ENCODE data around the gene ANO7. TPM values are rescaled to one million over a fixed set of nuclear protein-coding genes. Genes with fewer than 3 reads are reported as not detected.

ANO7 gene
- total RNA-seq, 1 donor from 2014 or later = 0.52 TPM

DNA sequence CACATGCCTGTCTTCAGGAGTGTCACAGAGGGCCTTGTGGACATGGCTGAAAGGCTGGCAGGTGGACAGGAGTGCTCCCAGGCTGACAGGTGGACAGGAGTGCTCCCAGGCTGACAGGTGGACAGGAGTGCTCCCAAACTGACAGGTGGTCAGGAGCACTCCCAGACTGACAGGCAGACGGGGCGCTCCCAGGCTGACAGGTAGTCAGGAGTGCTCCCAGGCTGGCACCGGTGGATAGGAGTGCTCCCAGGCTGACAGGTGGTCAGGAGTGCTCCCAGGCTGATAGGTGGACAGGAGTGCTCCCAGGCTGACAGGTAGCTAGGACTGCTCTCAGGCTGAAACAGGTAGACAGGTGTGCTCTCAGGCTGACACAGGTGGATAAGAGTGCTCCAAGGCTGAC is 16.6 kb downstream of the ANO7 start:
- intact Hi-C loops (cut with micrococcal nuclease) = no loop called here

DNA sequence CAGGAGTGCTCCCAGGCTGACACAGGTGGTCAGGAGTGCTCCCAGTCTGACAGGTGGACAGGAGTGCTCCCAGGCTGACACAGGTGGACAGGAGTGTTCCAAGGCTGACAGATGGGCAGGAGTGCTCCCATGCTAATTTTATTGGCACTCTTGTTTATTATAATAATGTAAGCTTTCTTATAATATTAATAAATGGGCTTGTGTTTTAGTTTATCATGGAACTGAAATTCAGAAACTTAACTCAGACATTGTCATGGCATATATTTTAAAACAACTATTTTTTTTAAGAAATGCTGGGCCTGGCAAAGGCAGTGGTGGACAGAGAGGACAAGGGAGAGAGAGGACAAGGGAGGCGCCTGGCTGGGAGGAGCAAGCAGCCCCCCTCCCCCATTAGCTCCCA is 18.7 kb downstream of the ANO7 start:
- intact Hi-C loops (cut with micrococcal nuclease) = no loop called here

DNA sequence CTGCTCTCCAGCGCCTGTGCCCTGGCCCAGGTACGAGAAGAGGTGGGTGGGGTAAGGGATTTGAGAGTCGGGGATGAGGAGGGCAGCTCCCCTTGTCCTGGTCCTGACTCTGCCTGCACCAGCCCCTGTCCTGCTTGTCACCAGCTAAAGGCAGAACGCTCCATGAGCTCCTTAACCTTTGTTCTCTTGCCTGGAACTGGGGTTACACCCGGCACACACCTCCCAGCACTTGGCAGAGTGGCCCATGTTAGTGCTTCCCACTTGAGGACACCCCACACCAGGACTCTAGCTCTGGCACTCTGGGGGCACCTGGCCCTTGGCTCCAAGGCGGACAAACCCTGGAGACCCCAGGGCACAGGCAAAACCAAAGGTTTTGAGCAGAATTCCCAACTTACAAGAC is 19.2 kb downstream of the ANO7 start:
- intact Hi-C loops (cut with micrococcal nuclease) = no loop called here

DNA sequence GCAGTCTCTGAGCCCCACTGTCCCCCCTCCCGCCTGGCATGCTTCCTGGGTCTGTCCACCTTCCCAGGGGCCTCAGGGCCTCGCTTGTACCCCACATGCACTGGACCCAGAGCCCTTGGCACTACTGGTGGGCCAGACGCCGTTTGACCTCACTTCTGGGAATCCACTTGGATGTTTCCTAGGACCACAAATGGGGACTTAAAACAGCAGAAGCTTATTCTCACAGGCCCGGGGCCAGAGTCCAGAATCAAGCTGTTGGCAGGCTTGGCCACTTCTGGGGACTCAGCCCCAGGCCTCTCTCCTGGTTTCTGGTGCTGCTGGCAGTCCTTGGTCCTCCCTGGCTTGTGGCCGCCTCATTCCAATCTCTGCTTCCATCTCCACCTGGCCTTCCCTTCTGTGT is 19.6 kb downstream of the ANO7 start:
- intact Hi-C loops (cut with micrococcal nuclease) = no loop called here

DNA sequence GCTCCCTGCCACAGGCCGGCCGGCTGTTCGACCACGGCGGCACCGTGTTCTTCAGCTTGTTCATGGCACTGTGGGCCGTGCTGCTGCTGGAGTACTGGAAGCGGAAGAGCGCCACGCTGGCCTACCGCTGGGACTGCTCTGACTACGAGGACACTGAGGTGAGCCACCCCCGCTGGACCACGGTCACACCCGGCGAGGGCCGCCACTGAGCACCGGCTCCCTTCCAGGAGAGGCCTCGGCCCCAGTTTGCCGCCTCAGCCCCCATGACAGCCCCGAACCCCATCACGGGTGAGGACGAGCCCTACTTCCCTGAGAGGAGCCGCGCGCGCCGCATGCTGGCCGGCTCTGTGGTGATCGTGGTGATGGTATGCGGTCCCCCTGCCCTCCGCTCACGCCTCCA is 20.8 kb downstream of the ANO7 start:
- intact Hi-C loops (cut with micrococcal nuclease) = no loop called here

DNA sequence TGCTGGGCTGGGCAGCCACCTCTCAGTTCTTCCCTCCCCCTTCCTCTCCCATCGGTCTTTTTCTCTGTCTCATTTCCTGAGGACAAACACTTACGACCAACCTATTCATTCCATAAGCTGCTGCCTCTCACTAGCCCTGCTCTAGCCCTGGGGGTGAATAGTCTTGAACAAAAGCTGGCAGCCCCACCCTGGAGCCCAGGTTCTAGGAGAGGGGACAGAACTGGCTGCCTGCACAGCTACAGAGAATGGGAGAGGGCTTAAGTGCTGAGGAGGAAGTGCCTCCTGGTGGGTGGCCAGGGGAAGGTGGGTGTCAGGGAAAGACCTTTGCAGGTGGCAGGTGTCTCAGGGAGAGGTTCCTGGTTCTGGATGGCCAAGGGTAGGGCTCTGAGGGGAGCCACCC is 22.8 kb downstream of the ANO7 start:
- intact Hi-C loops (cut with micrococcal nuclease) = no loop called here

DNA sequence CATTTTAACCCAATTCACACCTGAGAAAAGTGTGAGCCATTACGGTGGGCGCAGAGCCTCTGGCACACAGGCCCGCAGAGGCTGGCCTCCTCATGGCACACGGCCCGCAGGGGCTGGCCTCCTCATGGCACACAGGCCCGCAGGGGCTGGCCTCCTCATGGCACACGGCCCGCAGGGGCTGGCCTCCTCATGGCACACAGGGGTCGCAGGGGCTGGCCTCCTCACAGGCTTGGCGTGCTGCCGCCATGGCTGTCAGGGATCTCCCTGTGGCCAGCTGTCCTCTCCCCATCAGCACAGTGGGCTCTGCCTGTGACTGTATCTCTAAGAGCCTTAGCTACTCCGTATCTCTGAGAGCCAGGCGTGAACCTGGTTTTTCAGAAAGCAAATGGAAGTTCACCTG is 24.6 kb downstream of the ANO7 start:
- intact Hi-C loops (cut with micrococcal nuclease) = no loop called here

DNA sequence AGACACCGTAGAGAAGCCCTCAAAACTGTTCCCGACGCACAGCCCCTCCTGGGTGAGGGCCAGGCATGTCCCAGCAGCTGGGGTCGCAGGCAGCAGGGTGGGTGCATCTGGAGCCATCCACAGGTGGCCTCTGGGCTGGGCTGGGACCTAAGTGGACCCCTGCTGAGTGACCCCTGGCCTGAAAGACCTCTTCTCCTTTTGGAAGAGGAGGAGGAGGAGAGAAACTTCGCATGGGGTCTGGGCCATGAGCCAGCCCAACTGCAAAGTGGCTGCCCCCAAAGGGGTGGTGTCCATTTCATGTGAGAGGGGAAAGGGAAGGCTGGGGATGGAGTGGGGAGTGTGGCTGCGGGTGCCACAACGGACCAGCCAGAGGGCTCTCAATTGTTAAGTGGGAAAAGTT is 25.1 kb downstream of the ANO7 start:
- intact Hi-C loops (cut with micrococcal nuclease) = no loop called here

DNA sequence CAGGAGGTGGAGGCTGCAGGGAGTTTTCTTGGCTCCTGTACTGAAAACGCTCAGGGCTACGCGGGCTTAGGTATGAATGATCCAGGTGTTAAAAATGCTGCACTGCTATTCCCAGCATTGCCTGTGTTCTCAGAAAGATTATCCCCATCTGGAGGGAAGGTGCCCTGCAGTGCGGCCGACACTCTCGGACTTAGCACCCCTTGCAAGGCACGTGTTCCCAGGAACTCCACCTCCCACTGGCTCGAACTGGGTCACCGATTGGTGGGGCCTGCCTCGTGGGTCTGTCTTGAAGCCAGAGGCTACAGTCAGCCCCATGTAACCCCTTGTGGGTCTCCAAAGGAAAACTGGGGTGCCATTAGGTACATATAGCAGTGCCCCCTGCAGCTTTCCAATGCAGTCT is 25.7 kb downstream of the ANO7 start:
- intact Hi-C loops (cut with micrococcal nuclease) = no loop called here

DNA sequence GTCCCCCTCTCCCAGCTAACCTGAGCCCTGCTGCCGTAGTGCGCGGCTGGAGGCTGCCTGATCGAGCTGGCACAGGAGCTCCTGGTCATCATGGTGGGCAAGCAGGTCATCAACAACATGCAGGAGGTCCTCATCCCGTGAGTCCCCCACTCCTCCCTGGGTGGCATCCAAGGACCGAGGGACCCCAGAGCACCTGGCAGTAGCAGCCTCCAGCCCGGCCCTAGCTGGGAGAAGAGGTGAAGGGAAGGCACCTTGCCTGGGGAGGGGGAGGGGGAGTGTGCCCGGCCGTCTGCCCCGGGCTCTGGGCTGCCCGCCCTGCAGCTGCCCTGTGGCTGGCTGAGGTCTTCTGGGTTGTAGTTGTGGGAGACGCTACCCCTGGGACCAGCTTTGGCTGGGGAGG is 26.3 kb downstream of the ANO7 start:
- intact Hi-C loops (cut with micrococcal nuclease) = no loop called here

DNA sequence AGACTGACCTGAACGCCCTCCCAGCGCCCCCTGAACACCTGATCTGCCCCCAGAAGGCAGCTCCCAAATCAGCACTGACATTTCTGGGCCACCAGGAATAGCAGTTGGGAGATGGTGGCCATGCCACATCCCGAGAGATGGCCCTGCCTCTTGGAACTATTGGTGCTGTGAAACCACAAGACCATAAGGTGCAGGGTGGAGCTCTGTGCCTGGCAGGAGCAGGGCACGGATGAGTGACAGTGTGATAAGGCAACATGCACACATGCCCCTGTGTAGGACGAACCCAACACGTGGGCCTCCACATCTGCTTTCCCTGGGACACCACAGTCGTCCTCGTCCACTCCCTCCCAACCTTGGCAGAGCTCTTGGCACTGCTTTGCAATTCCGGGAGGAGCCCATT is 26.9 kb downstream of the ANO7 start:
- intact Hi-C loops (cut with micrococcal nuclease) = no loop called here

DNA sequence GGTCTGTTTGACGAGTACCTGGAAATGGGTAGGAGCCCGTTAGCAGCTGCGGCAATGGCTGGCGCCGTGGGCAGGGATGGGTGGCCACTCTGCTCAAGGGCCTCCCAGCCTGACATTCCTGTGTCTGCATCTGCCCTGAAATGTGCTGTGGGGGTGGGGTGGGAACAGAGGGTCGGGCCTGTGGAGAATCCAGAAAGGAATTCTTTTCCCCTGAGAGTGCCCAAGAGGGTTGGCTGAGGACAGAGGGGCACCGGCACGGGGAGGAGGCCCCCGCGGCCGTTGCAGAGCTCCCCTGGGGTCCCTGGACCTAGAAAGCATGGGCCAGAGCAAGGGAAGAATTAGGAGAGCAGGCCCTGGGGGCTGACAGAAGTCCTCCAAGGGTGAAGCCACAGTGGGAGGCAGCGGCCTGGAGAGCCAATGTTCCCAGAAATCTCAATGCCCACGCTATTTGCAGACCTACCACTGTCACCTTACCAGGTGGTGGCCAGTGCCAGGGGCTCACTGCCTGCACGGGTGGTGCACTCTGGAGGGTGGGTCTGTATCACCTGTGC is 27.8 kb downstream of the ANO7 start:
- intact Hi-C loops (cut with micrococcal nuclease) = no loop called here

DNA sequence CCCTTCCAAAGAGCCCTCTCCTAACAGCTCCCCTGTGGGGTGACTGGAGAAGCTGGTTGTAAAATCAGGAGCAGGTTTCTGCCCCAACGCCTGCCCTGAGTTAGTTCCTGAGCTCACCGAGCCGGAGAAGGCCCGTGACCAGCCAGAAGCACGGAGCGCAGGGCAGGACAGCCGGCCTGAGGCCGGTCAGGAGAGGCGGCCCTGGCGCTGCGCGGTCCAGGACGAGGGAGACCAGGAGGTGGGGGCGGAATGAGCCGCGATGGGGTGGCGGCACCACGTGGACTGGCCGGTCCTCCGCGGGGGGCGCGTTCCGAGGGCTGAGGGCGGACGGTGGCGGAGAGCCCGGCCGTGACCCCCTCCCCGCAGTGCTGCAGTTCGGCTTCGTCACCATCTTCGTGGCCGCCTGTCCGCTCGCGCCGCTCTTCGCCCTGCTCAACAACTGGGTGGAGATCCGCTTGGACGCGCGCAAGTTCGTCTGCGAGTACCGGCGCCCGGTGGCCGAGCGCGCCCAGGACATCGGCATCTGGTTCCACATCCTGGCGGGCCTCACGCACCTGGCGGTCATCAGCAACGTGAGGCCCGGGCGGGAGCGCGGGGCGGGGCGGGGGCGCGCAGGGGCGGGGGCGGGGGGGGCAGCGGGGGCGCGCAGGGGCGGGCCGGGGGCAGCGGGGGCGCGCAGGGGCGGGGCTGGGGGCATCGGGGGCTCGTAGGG is 29.0 kb downstream of the ANO7 start:
- intact Hi-C loops (cut with micrococcal nuclease) = loop anchor here (2.0 kb wide), 1 partner anchor 399 kb away; no protein-coding TSS in a partner anchor

DNA sequence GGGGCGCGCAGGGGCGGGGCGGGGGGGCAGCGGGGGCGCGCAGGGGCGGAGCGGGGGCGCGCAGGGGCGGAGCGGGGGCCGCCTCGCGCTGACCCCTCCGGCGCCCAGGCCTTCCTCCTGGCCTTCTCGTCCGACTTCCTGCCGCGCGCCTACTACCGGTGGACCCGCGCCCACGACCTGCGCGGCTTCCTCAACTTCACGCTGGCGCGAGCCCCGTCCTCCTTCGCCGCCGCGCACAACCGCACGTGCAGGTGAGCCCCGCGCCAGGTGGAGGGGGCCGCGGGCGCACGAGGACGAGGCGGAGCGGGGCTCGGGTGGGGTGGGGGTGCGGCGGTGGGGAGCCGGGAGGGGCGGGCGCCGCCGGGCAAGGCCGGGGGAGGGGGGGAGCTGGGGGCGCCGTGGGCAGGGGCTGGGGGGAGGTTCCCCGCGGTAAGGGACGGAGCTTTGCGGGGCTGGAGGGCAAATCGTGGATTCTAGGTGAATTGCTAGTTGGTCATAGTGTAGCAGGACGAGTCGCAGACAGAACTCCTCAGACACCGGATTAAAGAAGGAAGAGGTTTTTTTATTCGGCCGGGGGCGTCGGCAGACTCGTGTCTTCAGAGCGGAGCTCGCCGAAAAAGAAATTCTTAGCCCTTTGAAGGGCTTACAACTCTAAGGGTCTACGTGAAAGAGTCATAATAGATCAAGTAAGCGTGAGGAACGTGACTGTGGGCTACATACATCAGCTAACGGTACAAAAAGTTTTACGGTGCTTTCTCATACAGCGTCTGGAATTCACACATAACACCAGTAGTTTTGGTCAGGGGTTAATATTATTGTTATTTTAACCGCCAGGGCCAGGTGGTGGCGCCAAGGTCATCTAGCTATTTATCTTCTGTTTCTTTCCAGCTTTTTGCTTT is 29.9 kb downstream of the ANO7 start:
- intact Hi-C loops (cut with micrococcal nuclease) = loop anchor here (2.0 kb wide), 1 partner anchor 398 kb away; no protein-coding TSS in a partner anchor

DNA sequence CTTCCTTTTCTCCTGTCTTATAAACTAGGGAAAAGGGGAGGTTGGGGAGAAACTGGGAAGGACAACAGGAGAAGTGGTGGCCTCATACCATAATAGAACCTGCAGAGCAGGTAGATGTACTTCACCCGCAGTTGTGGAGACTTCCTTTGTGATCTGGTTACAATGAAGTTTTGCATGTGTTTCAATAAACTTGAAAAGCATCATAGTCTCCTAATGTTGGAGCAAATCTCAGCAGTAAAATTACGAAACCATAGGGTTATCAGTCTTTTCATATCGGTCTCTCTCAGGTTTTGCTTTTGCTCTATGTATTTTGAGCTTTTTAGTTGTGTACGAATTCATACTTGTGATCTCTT is 30.5 kb downstream of the ANO7 start:
- intact Hi-C loops (cut with micrococcal nuclease) = loop anchor here (2.0 kb wide), 1 partner anchor 398 kb away; no protein-coding TSS in a partner anchor

DNA sequence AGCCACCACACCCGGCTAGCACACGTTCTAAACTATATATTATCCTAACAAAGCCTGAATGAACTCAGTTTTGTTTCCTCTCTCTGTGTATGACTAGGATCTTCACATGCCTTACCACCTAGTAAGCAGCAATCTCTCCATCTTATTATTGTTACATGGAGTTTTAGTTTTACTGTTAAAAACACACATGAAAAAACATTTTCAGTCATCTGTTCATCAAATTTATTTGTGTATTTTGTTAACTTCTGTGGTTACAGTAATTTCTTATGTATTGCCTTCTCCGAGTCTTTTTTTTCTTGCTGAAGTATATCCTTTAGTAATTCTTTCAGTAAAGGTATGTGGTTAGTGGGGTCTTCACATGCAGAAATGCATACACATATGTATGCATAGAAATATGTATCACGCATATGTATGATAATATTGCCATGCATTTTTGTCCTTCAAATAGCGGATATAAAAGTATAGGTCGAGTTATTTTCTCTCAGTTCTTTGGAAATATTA is 31.4 kb downstream of the ANO7 start:
- intact Hi-C loops (cut with micrococcal nuclease) = loop anchor here (2.0 kb wide), 1 partner anchor 397 kb away; no protein-coding TSS in a partner anchor

DNA sequence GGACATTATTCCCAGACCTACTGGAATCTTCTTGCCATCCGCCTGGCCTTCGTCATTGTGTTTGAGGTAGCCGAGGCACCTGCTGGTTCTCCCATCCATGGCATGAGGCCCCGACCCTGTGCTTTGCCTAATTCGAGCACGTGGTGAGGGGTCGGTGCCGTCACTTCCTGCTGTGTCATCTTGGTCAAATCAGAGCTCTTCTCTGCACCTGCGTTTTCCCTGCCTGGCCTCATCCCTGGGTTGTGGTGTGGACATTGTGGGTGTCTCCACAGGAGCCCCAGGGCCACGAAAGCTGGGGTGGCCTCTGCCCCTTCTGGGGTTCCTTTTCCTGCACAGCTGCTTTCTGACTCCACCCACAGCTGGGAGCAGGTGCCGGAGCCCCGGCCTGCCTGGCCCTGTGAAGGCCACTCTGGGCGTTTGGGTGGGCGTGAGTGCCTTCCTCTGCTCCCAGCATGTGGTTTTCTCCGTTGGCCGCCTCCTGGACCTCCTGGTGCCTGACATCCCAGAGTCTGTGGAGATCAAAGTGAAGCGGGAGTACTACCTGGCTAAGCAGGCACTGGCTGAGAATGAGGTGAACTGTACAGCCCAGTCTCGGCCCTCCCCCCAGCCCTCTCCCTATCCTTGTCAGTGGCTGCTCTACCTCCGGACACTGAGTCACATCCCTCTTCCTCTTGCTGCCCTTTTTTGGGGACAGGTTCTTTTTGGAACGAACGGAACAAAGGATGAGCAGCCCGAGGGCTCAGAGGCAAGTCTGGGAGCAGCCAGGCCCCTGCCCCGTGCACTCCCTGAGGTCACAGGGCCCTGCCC is 34.9 kb downstream of the ANO7 start:
- intact Hi-C loops (cut with micrococcal nuclease) = no loop called here

DNA sequence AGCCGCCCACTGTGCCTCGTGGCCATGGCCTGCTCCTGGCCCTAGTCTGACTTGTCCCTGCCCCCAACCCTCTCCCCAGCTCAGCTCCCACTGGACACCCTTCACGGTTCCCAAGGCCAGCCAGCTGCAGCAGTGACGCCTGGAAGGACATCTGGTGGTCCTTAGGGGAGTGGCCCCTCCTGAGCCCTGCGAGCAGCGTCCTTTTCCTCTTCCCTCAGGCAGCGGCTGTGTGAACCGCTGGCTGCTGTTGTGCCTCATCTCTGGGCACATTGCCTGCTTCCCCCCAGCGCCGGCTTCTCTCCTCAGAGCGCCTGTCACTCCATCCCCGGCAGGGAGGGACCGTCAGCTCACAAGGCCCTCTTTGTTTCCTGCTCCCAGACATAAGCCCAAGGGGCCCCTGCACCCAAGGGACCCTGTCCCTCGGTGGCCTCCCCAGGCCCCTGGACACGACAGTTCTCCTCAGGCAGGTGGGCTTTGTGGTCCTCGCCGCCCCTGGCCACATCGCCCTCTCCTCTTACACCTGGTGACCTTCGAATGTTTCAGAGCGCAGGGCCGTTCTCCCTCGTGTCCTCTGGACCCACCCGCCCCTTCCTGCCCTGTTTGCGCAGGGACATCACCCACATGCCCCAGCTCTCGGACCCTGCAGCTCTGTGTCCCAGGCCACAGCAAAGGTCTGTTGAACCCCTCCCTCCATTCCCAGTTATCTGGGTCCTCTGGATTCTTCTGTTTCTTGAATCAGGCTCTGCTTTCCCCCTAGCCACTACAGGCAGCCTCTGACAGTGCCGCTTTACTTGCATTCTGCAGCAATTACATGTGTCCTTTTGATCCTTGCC is 35.8 kb downstream of the ANO7 start:
- intact Hi-C loops (cut with micrococcal nuclease) = no loop called here

DNA sequence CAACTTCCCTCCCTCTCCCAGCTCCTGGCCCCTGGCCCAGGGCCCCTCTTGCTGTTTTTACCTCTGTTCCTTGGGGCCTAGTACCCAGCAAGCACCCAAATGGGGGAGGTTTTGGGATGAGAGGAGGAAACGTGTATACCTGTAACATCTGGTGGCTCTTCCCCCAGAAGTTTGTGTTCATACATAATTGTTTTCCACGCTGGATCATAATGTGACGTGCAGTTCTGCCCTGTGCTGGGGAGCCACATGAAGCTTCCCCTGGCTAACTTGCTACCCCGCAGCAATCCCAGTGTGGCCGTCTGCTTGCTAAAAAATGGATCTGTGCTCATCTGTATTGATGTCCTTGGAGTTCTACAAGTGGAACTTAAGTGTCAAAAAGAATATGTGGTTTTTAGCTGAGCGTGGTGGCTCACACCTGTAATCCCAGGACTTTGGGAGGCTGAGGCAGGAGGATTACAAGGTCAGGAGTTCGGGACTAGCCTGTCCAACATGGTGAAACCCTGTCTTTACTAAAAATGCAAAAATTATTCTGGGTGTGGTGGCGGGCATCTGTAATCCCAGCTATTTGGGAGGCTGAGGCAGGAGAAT is 36.5 kb downstream of the ANO7 start:
- intact Hi-C loops (cut with micrococcal nuclease) = no loop called here

DNA sequence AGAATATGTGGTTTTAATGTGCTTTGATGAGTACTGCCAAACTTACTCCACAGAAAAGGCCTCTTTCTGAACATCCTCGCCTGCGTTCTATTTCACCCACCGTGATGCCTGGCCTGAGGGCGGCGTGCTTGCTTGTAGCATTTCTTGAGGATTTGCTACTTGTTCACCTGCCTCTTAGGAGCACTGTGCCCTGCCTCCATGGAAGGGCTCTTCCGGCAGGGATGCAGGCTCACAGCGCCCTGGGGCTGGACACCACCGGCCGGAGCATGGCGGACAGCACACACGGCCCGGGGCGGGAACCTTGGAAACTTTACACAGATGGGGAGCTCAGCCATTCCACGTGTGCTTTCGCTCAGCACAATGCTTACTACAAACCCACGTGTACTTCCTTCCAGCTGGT is 37.1 kb downstream of the ANO7 start:
- intact Hi-C loops (cut with micrococcal nuclease) = no loop called here
